ENCODE measurements around the gene GOLGA8F.
"Not testable (repeated sequence)": the region's sequence is repeated elsewhere in the genome, so short reads cannot be mapped to it uniquely, and the experiment has no call there.

GOLGA8F gene, protein sequence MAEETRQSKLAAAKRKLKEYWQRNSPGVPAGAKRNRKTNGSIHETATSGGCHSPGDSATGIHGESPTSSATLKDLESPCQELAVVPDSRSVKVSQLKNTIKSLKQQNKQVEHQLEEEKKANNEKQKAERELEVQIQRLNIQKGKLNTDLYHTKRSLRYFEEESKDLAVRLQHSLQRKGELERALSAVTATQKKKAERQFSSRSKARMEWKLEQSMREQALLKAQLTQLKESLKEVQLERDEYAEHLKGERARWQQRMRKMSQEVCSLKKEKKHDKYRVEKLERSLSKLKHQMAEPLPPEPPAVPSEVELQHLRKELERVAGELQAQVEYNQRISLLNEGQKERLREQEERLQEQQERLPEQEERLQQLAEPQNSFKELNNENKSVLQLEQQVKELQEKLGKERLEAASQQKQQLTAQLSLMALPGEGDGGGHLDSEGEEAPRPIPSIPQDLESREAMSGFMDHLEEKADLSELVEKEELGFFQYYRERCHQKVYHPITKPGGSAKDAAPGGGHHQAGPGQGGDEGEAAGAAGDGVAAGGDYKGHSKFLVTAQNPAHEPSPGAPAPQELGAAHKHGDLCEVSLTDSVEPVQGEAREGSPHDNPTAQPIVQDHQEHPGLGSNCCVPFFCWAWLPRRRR

DNA sequence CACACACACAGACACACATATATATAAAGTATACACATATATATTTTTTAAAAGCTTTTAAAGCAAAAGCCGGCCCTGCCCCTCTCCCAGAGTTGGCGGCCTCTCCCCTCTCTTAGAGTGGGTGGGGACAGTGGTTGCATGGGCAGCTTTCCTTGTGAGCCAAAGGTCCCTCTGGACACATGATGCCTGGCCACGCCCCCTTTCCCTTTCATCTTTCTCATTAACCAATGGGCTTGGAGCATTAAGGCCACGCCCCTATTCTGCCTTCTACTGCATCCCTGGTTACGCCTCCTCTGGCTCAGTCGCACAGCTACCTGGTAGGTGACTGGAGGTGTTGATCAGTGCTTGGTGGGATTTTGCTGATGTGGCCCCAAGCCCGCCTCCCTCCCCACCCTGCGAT, at the start of gene GOLGA8F:
Gene GOLGA8F, plus strand, starts transcription at position 301 of the 400 bp plus-strand sequence. Its CDS starts 98 bp downstream, at position 399.
- not testable (repeated sequence) for DNase-seq (ENCODE audit: low read depth)

DNA sequence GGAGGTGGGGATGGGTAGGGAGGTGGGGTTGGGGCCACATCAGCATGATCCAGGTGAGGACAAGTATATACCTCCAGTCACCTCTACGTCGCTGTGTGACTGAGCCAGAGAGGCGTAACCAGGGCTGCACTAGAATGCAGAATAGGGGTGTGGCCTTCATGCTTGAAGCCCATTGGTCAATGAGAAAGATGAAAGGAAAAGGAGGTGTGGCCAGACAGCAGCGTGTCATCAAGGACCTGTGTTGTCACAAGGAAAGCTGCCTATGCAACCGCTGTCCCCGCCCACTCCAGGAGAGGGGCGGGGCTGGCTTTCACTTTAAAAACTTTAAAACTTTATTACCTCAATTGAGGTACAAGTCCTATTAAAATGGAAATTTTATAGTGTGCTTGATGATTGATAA, 20.5 kb upstream of the GOLGA8F start, which contains the start of gene GOLGA6L24:
Gene GOLGA6L24, minus strand, starts transcription at position 101 of the 400 bp plus-strand sequence. Its CDS starts 61 bp downstream, at position 40.
- DNase-seq (ENCODE audit: low read depth), result not testable (repeated sequence)

DNA sequence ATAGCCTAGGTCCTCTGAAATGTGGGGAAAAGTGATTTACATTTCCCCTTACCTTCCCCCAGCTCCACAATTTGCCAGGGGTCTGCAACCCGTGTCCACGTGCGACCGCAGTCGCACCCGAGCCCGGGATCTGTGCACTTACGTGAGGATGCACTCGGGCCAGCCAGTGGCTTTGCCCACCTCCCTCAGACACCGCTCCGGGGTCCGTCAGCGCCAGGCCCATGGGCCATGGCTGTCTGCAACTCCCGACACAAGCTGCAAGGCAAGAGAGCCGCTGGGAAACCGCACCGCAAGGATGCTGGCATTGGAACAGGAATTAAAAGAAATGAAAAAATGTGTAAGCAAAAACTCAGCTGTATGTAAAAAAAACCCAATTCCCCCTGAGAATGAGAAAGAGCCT, 13.0 kb upstream of the GOLGA8F start:
- DNase-seq (ENCODE audit: low read depth), result not testable (repeated sequence)

DNA sequence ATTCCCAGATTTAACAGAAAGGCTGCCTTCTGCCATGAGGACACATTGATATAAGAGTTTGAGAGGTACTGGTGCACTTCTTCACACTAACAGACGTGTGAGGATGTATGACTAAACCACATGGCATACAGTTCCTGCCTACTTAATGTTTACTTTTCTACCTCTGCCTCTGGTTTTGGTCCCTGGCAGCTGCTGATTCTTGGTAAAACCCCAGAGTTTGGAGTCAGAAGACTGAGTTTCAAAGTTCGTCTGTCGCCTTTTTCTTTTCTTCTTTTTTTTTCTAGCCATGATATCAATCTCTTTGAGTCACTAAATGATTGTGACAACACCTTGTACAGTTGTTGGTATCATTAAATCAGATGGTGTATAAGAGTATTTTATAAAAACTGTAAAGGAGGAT, 1.6 kb downstream of the GOLGA8F start:
- not testable (repeated sequence) for DNase-seq (ENCODE audit: low read depth)

DNA sequence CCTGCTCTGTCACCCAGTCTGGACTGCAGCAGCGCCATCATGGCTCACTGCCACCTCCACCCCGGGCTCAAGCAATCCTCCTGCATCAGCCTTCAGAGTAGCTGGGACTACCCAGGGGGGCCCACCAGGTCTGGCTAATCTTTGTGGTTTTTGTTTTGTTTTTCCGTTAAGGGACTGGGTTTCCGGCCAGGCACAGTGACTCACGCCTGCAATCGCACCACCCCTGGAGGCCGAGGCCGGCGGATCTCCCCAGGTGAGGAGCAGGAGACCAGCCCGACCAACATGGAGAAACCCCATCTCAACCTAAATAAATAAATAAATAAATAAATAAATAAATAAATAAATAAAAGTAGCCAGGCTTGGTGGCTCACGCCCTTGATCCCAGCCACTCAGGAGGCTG, 17.6 kb downstream of the GOLGA8F start:
- not testable (repeated sequence) for DNase-seq (ENCODE audit: low read depth)

DNA sequence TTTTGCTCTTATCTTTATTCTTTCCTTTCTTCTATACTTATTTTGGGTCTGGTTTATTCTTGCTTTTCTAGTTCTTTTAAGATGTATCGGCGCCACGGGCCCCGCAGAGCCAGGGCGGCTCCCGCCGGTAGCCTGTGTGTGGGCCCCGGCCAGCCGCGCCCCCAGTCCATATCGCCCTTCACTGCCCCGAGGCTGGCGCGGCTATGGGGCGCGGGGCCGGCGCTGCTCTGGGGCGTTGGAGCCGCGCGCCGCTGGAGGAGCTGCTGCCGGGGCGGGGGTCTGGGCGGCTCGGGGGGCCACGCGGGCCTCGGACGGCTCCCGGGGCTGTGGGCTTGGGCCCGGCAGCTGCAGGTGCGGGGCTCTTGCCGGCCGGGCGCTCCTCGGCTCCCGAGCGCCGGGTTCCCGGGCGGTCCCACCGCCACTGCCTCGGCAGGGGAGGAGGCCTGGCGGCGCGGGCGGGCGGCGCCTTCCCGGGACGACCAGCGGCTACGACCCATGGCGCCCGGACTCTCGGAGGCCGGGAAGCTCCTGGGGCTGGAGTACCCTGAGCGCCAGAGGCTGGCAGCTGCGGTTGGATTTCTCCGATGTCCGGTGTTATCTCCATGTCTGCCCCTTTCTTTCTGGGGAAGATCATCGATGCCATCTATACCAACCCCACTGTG, 24.4 kb downstream of the GOLGA8F start:
- not testable (repeated sequence) for DNase-seq (ENCODE audit: low read depth)

DNA sequence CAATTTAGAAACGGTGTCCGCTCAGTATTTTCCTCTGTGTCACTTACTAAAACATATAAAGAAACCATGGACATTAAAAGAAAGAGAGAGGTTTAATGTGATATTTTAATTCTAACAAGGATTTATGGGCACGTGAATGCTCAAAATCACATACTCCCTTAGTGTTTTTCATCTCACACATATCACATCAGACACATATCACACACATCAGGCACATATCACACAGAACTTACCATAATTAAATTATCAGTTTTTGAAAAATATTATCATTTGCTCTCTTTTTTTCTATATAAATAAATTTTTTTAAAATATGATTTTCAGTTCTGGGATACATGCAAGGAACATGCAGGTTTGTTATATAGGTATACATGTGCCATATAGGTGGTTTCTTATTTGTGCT, 42.0 kb downstream of the GOLGA8F start:
- DNase-seq (ENCODE audit: low read depth), result not testable (repeated sequence)

DNA sequence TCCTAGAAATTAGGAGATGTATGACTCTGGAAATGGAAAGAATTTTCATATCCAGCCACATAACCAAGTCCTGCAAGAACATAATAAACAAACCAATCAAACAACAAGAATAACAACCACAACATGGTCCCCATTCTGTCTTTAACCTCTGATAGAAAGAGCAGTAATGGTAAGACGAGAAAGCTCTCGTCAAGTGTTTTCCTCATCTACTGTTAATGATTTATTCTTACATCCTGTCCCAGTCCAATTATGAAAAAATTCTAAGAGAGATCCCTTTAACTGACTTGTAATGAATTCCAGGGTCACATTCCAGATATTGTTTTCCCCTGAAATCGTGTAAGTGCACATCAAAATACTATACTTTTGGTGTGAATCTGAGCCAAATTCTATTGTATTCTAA, 57.1 kb downstream of the GOLGA8F start:
- not testable (repeated sequence) for DNase-seq (ENCODE audit: low read depth)

Data from stimulated activated CD4-positive, alpha-beta T cell treated with anti-CD3 and anti-CD28 coated beads, Interleukin-2, amount 100 ng/mL, for 4 hours (primary cell).